Heart left ventricle (tissue), 16 donors: ENCODE measurements around the gene PLK5. TPM values are rescaled to one million over a fixed set of nuclear protein-coding genes. Genes with fewer than 3 reads are reported as not detected.

Experiments
- ATAC-seq, 4 donors: fragments of 200-7000 bp; cut with Tn5 transposase; one replicate each; pipeline ENCODE4 v1.9.1; 2020 to 2022; ENCODE audit warnings: moderate library complexity in 4 of 4, mild to moderate bottlenecking in 3 of 4, moderate number of reproducible peaks in 1 of 4
- DNase-seq, 5 donors: peaks; one replicate each; pipeline ENCODE4 v3.0.0-alpha.2; 2020
- H3K27ac ChIP-seq, 12 donors: fragments of 200-600 bp; sonication (generic) in 4 of 12; one replicate each; pipeline versions ENCODE4 v1.5.0 to v1.8.0; 2016 to 2022; ENCODE audit warnings: mild to moderate bottlenecking in 2 of 12
- H3K27me3 ChIP-seq, 9 donors: fragments of 200-600 bp; sonication (generic) in 2 of 9; one replicate each; pipeline versions ENCODE4 v1.5.1 to v1.8.0; 2016 to 2022; ENCODE audit warnings: mild to moderate bottlenecking in 3 of 9
- H3K36me3 ChIP-seq, 9 donors: fragments of 200-600 bp; sonication (generic) in 2 of 9; one replicate each; pipeline versions ENCODE4 v1.5.0 to v1.8.0; 2018 to 2022; ENCODE audit warnings: mild to moderate bottlenecking in 2 of 9
- H3K4me1 ChIP-seq, 12 donors: fragments of 200-600 bp; sonication (generic) in 4 of 12; one replicate each; pipeline versions ENCODE4 v1.5.0 to v1.8.0; 2016 to 2022; ENCODE audit warnings: mild to moderate bottlenecking in 3 of 12
- H3K4me3 ChIP-seq, 12 donors: fragments of 200-600 bp; sonication (generic) in 4 of 12; one replicate each; pipeline versions ENCODE4 v1.5.0 to v1.8.0; 2017 to 2022; ENCODE audit warnings: mild to moderate bottlenecking in 9 of 12, moderate library complexity in 4 of 12
- H3K9me3 ChIP-seq, 12 donors: fragments of 200-600 bp; sonication (generic) in 4 of 12; one replicate each; pipeline versions ENCODE4 v1.5.0 to v1.8.0; 2016 to 2022; ENCODE audit warnings: mild to moderate bottlenecking in 1 of 12
- CTCF ChIP-seq, 12 donors: fragments of 200-600 bp; sonication (generic) in 4 of 12; IDR thresholded peaks; one replicate each; pipeline versions ENCODE4 v1.5.0 to v1.8.0; 2018 to 2022; ENCODE audit warnings: antibody characterized with exemption in 12 of 12, mild to moderate bottlenecking in 5 of 12
- POLR2A ChIP-seq, 2 donors: fragments of 450-650 bp; IDR thresholded peaks; one replicate each; pipeline ENCODE4 v1.6.1; 2017; ENCODE audit warnings: antibody characterized with exemption in 2 of 2, mild to moderate bottlenecking in 2 of 2, moderate library complexity in 2 of 2
- WGBS, 4 donors: extraction: QIAGEN DNeasy Blood & Tissue Kit in 2 of 4; methylation state at CpG; one replicate each; pipeline versions ENCODE4 v1.1.5 to v1.1.7; 2013 to 2018; 5-methylcytosine and 5-hydroxymethylcytosine counted together
- intact Hi-C, 10 donors: fragments of 100-400 bp; cut with DNase I; formaldehyde crosslinking; loops; one replicate each; pipeline versions ENCODE4 v1.11.1 to v1.14.2; 2022
- polyA plus RNA-seq, 2 donors: library from polyadenylated mRNA; stranded (reverse); fragments of 200-250 nt; gene quantifications; one replicate each; pipeline ENCODE4 v1.2.3, GENCODE V29; 2013
- total RNA-seq, 9 donors: library from RNA; depleted of rRNA in 2 of 9; stranded (reverse); fragments of >200 nt in 2 of 9; fragmentation: NEBNext Ultra II Directional in 3 of 9; extraction: Animal tissue kit (Norgen Biotek cat#: 25700) in 3 of 9; gene quantifications; one replicate each; pipeline versions ENCODE4 v1.1.0 to v1.2.4, GENCODE V29; 2016 to 2023
- donor health status: ischemic (EF 13 %, LVEDD 7.1; RV severe dilation, severe dysfunction).
- donor health status: healthy with polysubstance abuse.
- donor health status: DM: no; HTN: yes; CAD: no.
- donor health status: DM: no; HTN: no; CAD: no.
- donor health status: ischemic (EF 25% LVEDD 6.9; RV normal size, moderate dysfunction).
- donor health status: ischemic (EF 25% LVEDD 5.7; RV mildly dilated, moderate dysfunction).
- donor health status: healthy.
- donor health status: DM: yes; HTN: yes; CAD: no.
- donor health status: ischemic (EF 35%, LVEDD 5.7; RV mildly dilated, moderate dysfunction).
- donor health status: nonischemic (EF 11% LVEDD 7.7; RV severe dilation, severe dysfunction).
- donor health status: DM: yes; HTN: yes; CAD: no.
- donor health status: PGD.
- donor health status: ischemic (EF 29% LVEDD 5.4; RV normal size, mild dysfunction).
- donor health status: nonischemic (EF 23%, LVEDD 6.1; RV moderate dilation, normal function).

Gene PLK5
- total and polyA plus RNA-seq, 11 donors = 0.17 to 0.30 TPM; not detected in 9

DNA sequence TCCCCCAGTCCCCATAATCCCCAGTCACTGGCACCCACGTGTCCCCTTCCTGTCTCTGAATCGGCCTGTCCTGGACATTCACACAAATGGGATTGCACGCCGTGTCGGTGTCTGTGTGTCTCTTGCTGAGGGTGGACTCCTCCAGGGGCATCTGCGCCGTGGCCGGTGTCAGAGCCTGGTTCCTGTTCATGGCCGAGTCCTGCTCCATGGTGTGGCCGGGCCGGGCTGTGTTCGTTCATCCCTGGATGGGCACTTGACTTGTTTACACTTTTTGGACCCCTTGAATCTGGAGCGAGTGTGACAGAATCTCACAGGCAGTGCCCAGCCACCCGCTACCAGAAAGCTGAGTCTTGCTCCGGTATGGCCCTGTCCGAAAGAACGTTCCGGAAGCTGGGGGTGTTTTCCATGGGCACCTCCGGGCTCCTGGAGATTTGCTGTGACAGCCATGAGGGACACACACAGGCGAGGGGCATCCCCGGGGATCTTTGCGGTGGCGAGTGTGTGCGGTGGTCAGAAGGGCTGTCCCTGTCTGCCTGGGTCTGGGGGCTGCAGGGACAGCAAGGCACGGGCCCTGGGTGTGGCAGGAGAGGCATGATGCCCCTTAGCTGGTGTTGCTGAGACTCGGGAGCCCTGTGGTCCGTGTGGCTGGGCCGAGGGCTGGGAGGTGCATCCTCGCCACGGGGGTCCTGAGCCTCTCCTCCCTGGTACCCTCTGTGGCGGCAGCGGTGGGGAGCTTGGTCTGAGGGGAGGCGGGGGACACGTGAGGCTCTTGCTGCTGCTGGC lies 50.7 kb downstream of the PLK5 start:
- H3K9me3 ChIP-seq = no peaks in the 10 kb centered on the region
- TF ChIP-seq CTCF (IDR thresholded peaks at IDR 0.05) (no peak), POLR2A (IDR thresholded peaks at IDR 0.05) (no peak)
- 87 to 89% (median 89%) methylated on average over 24 to 34 of the region's 34 CpGs for WGBS, 4 donors
- intact Hi-C loops = no loop called here
- H3K27ac ChIP-seq = no peak overlapping the region
- ATAC-seq = no peak
- no peaks in the 10 kb centered on the region for H3K27me3 ChIP-seq
- peaks cover 0 to 35% (median 17%) of the 10 kb centered on the region in 9 donors for H3K36me3 ChIP-seq
- peak in 1 of 5 donors; percentile 20 for DNase-seq
- H3K4me1 ChIP-seq = peaks cover 0 to 16% (median 1%) of the 10 kb centered on the region in 12 donors
- no peak overlapping the region for H3K4me3 ChIP-seq

DNA sequence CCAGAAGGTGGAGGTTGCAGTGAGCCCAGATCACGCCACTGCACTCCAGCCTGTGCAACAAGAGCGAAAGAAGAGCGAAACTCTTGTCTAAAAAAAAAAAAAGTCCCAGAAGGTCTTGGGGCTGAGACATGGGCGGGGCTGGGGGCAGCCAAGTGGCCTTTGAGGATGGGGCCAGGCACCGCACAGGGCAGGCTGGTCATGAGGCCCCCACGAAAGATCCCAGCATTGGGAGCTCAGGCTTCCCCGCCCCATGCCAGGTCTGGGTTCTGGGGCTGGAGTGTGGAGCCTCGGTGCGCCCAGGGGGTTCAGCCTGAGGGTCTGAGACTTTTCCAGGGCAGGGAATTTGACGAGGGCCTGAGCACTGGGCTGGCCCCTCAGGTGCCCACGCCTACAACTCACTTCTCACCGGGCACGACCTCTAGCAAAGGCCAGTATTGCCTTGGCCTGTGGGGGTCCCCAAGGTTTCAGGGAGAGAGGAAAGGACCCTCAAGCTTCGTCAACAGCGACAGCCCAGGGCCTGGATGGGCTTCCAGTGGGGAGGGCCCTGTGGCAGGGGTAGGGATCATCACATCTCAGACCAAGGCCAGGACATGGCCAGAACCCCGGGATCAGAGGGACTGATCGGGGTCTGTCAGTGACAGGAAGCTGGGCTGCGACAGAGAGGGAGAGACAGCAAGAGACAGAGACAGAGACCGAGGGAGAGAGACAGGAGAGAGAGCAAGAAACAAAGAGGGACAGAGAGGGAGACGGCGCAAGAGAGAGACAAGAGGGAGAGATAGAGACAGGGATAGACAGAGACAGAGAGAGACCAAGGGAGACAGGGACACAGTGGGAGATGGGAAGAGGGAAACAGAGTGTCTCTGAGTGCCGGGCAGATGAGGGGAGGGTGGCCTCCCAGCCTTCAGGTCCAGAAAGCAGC lies 51.7 kb downstream of the PLK5 start:
- Histone ChIP-seq H3K36me3 (peaks cover 0 to 45% (median 27%) of the 10 kb centered on the region in 9 donors), H3K9me3 (no peaks in the 10 kb centered on the region), H3K4me3 (no peak overlapping the region), H3K27me3 (no peaks in the 10 kb centered on the region), H3K4me1 (peaks cover 0 to 16% (median 1%) of the 10 kb centered on the region in 12 donors), H3K27ac (no peak overlapping the region)
- peak in 1 of 5 donors; percentile 12 for DNase-seq
- 88 to 92% (median 89%) methylated on average over 21 to 22 of the region's 22 CpGs for WGBS, 4 donors
- intact Hi-C loops = no loop called here
- no peak for ATAC-seq
- no peak for TF ChIP-seq CTCF (IDR thresholded peaks at IDR 0.05)
- TF ChIP-seq POLR2A (IDR thresholded peaks at IDR 0.05) = no peak

DNA sequence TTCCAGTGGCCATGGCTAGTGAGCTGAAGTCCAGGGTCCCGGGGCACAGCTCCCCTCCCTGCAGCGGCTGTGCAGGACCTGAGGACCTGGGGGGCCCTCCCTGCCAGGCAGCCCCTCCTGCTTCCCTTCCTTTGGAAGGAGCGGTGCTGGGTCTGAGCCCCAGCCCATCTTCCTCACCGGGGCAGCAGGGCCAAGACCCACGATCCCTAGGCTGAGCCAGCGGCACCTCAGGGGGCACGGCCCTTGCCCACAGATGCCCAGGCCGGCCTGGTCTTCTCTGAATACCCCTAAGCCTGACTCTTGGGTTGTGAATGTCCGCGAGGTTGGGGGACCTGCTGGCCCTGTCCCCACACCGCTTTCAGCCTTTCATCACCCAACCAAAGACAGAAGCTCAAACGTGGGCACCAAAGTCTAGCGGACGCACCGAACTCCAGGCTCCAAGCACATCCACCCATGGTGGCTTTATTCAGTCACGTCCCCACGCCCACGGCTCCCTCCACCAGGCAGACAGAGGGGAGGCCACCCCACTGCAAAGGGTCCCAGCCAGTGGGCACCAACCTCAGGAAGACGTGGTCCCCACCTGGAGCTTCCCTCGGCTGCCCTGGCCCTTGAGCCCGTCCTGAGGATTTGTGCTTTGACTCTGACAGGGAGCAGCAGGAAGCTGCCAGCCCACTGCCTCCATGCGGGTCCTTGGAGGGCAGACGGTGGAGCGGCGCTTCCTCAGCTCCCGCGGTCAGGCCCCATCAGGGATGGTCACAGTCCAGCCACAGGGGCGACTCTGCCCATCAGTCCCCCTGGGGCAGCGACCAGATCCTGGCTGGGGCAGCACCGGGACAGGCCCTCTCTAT lies 52.6 kb downstream of the PLK5 start:
- no peaks in the 10 kb centered on the region for H3K27me3 ChIP-seq
- intact Hi-C loops = no loop called here
- 88 to 90% (median 89%) methylated on average over 13 to 30 of the region's 30 CpGs for WGBS, 4 donors
- DNase-seq = peak in 1 of 5 donors; percentile 18
- peaks cover 0 to 54% (median 36%) of the 10 kb centered on the region in 9 donors for H3K36me3 ChIP-seq
- peaks cover 0 to 16% (median 1%) of the 10 kb centered on the region in 12 donors for H3K4me1 ChIP-seq
- H3K9me3 ChIP-seq = no peaks in the 10 kb centered on the region
- peak overlapping the region in 2 of 12 donors; percentile 46 to 57 for H3K27ac ChIP-seq
- TF ChIP-seq CTCF (IDR thresholded peaks at IDR 0.05) (no peak), POLR2A (IDR thresholded peaks at IDR 0.05) (no peak)
- ATAC-seq = peak in 2 of 4 donors; percentile 3 to 8
- H3K4me3 ChIP-seq = no peak overlapping the region
